WTC11 (cell line): ENCODE data around the gene CNOT1.

Experiments
- CTCF ChIP-seq: fragments of 200-600 bp; IDR thresholded peaks from 2 replicates; pipeline ENCODE4 v1.8.0; 2022; ENCODE audit warnings: antibody characterized with exemption
- IRF2 ChIP-seq: sonication (generic); formaldehyde crosslinking; IDR thresholded peaks from 2 replicates; pipeline ENCODE4 v1.8.0; 2022; ENCODE audit warnings: low read depth, missing genetic modification reagents, borderline replicate concordance
- MAX ChIP-seq: sonication (generic); formaldehyde crosslinking; IDR thresholded peaks from 2 replicates; pipeline ENCODE4 v1.8.0; 2022; ENCODE audit warnings: mild to moderate bottlenecking, missing genetic modification reagents
- NR1H2 ChIP-seq: sonication (generic); formaldehyde crosslinking; IDR thresholded peaks from 2 replicates; pipeline ENCODE4 v1.9.0; 2021; ENCODE audit warnings: mild to moderate bottlenecking, moderate library complexity, missing genetic modification reagents
- PRDM15 ChIP-seq: sonication (generic); formaldehyde crosslinking; IDR thresholded peaks from 2 replicates; pipeline ENCODE4 v1.8.0; 2022; ENCODE audit warnings: missing genetic modification reagents
- TEAD4 ChIP-seq: sonication (generic); formaldehyde crosslinking; IDR thresholded peaks from 2 replicates; pipeline ENCODE4 v1.8.0; 2022; ENCODE audit warnings: mild to moderate bottlenecking, missing genetic modification reagents
- ZBTB21 ChIP-seq: sonication (generic); formaldehyde crosslinking; IDR thresholded peaks from 2 replicates; pipeline ENCODE4 v1.8.1; 2023; ENCODE audit warnings: mild to moderate bottlenecking, missing genetic modification reagents, borderline replicate concordance
- ZNF232 ChIP-seq: sonication (generic); formaldehyde crosslinking; IDR thresholded peaks from 2 replicates; pipeline ENCODE4 v1.8.0; 2022; ENCODE audit warnings: mild to moderate bottlenecking, missing genetic modification reagents

GRCh38 chr16:58644108-58644507, 14.5 kb upstream of the CNOT1 start:
- no peak for TF ChIP-seq ZNF232 (CRISPR knock-in tag)
- TF ChIP-seq CTCF, result no peak
- no peak for TF ChIP-seq ZBTB21 (CRISPR knock-in tag)
- no peak for TF ChIP-seq PRDM15
- TF ChIP-seq TEAD4 (CRISPR knock-in tag), result no peak
- no peak for TF ChIP-seq NR1H2 (CRISPR knock-in tag)
- no peak for TF ChIP-seq MAX (CRISPR knock-in tag)
- TF ChIP-seq IRF2 (CRISPR knock-in tag), result no peak
